OCI-M1 (cell line): ENCODE data around the gene CA10.
A peak's percentile ranks its signal among the peaks of the same experiment; 100 is the strongest.

Experiments
- DNase-seq: peaks from one replicate; lab custom pipeline; 2025; lab: John Stamatoyannopoulos, UW

Gene CA10

DNA sequence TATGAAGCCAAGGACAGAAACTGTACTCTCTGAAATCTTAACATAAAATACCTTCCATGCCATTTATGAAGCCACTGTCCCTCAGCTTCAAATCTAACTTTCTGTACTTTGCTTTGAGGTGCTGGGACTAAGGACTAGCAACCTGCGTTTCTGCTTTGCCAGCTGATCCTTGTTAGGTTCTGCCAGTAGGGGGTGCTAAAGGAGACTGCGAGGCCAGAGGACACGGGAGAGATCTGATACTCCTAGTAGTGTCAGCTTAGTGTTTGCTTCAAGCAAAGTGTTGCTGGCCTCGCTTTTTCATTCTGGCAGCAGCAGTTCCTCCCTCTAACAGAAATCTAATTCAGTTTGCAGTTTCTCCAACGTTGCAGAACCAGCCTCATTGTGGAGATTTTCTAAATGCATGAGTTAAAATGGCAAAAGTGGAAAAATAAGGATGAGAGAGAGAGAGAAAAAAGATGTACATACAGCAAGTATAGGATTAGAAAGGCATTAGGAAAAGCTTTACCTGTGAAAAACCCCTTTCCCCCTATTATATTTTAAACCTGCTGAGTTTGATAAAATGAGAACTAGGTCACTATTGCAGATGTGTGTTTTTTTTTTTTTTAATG is 297.5 kb downstream of the CA10 start:
- peak; percentile 56 for DNase-seq

GRCh38 chr17:51857052-51857597 is 301.4 kb downstream of the CA10 start:
- DNase-seq = peak; percentile 4

DNA sequence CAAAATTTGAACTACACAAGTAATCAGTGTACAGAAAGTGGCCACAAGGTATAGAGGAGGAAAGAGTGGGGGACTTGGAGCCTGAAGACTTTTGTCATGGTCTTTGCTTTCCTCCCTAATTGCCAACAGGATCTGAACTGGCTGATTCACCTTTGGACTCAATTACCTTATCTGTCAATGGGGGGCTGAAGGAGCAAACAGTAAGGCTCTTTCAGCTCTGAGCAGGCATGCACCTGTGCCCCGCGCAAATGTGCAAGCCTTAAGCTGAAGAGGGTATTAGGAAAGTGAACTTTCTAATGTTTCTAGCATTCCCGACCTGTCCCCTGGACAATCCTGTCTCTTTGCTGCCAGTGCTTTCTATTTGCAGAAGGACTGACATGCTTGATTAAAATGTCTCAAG is 302.7 kb downstream of the CA10 start:
- DNase-seq = no peak

DNA sequence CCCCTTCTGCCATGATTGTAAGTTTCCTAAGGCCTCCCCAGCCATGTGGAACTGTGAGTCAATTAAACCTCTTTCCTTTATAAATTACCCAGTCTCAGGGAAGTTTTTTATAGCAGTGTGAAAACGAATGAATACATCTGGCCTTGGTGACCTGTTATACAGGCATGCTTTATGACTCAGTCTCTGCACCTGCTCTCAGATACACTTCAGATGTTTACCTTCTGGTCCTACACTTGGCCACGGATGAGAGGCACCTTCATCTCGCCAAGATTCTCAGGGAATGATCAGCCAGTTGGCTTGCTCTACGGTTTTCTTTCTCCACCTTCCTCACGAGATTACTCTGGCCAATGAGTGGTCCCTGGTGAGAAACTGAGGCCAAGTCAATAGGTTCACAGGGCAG is 304.7 kb downstream of the CA10 start:
- DNase-seq = no peak

GRCh38 chr17:51852603-51853002 is 305.9 kb downstream of the CA10 start:
- no peak for DNase-seq

GRCh38 chr17:51850201-51850600 is 308.3 kb downstream of the CA10 start:
- DNase-seq = peak; percentile 19

DNA sequence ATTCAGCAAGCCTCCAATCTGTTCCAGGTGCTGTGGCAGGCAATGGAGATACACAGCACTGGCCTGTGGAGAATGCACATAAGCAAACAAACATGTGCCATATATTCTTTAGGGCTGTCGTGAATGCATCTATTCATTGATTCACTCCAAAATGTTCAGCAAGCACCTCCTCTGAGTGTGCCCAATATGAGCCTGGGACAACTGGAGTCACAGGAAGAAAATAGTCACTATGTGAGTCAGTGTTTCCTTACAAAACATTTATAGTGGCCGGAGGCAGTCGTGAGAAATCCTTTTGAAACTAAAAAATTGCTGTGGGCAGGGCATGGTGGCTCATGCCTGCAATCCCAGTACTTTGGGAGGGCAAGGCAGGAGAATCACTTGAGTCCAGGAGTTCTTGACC is 310.1 kb downstream of the CA10 start:
- DNase-seq = no peak

GRCh38 chr17:51846566-51846965 is 311.9 kb downstream of the CA10 start:
- DNase-seq = no peak

DNA sequence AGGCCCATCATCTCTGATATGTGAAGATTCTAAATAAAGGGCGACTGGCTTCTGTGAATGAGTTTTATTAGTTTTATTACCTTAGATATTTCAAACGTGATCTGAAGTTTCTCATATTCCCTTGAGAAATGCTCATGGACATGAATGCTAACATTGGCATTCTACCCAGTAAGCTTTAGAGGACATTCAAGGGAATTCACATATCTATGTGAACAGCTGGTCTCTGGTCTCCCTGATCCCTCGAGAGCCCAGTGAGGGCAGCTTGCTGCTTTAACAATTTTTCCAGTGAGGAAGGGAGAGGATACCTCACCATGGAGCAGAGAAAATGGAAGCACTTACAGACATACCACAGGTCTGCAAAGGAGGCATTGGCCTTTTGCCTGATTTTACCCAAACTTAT is 312.7 kb downstream of the CA10 start:
- DNase-seq = no peak

DNA sequence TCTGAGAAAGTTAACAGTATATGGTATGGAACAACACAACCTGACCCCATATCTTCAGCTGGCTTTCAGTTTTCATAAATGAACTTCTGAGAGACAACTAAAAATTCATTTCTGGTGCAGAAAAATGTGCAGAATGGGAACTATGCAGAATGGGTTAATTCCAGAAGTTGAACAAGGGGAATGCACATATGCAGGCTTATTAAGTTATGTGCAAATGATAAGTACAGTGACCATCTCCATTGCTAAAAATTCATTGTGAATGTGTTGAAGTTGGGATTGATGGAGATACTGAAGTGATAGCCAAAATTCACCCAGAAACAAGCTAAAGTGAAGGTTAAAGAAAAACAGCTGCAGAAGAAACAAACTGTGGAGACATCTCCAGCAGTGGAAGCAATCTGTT is 315.8 kb downstream of the CA10 start:
- no peak for DNase-seq

GRCh38 chr17:51841669-51842068 is 316.8 kb downstream of the CA10 start:
- no peak for DNase-seq

GRCh38 chr17:51840688-51841087 is 317.8 kb downstream of the CA10 start:
- peak; percentile 90 for DNase-seq

- no peak for DNase-seq
Observed at GRCh38 chr17:51833620-51834019, 324.9 kb downstream of the CA10 start.

- no peak for DNase-seq
Observed at GRCh38 chr17:51833045-51833444, 325.5 kb downstream of the CA10 start.

- no peak for DNase-seq
Observed at GRCh38 chr17:51830886-51831285, 327.6 kb downstream of the CA10 start.

DNA sequence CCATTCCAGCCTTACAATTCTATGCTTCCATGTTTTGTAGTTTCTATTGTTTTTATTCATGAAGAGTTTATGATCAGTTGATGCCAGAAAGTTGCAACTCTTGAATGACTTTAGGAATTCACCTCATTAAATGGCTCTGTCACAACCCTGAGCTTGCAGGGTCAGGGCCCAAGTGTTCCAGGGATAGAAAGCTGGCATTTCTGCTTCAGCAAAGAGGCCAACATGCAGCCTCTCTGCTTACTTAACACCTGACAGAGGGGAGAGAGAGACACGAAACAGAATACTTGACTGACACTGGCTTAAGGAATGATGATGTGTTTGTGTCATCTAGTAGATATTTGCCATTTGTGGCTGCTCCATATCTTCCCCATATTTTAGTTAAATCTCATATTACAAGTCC is 328.1 kb downstream of the CA10 start:
- no peak for DNase-seq

GRCh38 chr17:51828901-51829300 is 329.6 kb downstream of the CA10 start:
- no peak for DNase-seq

- no peak for DNase-seq
Observed at GRCh38 chr17:51827140-51827539, 331.4 kb downstream of the CA10 start.

GRCh38 chr17:51820766-51821165 is 337.7 kb downstream of the CA10 start:
- no peak for DNase-seq

GRCh38 chr17:51820252-51820651 is 338.3 kb downstream of the CA10 start:
- no peak for DNase-seq

DNA sequence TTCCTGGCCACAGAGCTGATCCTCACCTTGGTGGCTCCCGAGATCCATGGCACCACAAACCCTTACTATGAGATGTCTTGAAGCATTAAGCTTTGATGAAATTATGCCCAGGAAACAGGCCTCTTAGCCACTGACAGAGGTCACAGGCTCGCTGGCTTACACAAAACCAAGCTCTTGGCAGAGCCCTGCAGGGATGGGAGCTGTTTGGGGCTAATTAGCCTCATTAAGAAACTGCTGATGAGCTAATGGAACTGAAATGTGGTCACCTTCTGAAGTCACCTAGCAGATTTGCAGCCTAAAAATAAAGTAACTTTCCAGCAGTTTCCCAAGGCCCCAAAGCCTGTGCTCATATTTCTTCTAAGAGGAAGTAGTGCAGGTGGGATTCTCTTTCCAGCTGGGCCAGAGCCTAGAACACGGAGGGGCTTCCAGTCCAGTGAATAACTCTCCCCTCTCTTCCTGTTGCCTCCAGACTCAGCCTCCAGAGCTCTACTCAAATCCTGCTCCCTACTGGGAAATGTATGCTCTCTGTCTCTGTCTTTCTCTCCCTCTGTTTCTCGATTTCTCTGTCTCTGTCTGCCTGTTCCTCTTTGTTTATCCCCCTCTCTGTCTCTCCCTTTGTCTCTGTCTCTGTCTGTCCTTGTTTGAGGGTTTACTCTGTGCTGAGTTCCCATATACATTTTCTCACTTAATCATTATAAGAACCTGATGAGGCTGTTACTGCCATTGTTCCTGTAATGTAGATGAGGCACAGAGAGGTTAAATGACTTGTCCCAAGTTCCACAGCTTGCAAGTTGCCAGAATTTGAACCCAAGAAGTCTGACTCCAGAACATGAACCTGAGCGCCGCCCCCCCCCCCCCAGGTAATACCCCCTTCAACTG is 338.9 kb downstream of the CA10 start:
- DNase-seq = no peak

DNA sequence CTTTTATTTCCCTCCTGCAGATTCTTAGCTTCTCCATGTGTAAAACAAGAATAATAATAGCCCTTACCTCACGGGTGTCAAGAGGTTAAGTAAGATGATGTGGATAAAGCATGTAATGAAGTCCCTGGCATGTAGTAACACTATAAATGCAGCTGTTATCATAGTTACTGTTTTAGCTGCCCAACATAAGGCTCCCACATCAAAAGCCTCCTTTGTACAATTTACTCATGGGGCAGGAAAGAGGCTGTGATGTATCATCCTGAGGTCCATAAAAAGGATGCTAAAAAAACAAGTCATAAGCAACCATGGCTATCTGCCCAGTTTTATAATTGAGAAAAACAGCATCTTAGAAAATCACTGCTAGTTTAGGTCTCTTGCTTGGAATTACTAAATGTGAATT is 339.7 kb downstream of the CA10 start:
- DNase-seq = no peak

DNA sequence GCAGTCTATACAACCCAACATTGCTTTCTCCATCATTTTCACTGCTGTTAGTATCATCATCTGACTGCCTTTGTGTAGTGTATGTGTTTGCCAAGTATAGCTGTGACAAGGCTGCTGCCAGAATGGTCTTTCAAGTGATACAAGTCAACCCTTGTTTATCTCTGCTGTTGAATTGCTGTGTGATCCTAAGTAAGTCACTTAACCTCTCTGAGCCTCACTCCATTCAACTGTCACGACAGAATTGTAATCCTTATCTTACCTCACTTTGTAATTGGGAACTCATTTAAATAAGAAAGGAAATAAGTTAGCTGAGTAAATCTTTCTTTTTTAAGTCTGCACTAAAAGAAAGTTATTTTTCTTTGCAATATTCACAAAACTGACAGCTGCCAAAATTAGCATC is 340.6 kb downstream of the CA10 start:
- no peak for DNase-seq
